Measurements from ENCODE around the gene CNNM3.

- TF ChIP-seq CTCF (IDR thresholded peaks at IDR 0.05) (no peak), POLR2A (IDR thresholded peaks at IDR 0.05) (no peak)
These were observed 51.9 kb downstream of the CNNM3 start for GRCh38 chr2:96867756-96868554.

Data from lower leg skin (tissue), 3 donors.